Amygdala (tissue), 56 donors: ENCODE measurements around the gene SPIC.

Experiments
- DNase-seq, 56 donors: peaks; one replicate each; lab custom pipeline; 2025; lab: John Stamatoyannopoulos, UW

The SPIC gene

DNA sequence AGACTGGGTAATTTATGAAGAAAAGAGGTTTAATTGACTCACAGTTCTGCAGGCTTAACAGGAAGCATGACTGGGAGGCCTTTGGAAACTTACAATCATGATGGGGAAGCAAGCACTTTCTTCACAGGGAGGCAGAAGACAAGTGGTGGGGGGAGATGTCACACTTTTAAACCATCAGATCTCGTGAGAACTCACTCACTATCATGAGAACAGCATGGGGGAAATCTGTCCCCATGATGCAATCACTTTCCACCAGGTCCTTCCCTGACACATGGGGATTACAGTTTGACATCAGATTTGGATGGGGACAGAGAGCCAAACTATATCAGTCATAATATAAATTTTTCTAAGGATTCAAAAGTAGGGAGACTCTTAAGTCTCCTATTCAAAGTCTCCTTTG lies 46.0 kb downstream of the SPIC start:
- DNase-seq: no peak

GRCh38 chr12:101527682-101528081 lies 52.5 kb downstream of the SPIC start:
- DNase-seq: no peak

DNA sequence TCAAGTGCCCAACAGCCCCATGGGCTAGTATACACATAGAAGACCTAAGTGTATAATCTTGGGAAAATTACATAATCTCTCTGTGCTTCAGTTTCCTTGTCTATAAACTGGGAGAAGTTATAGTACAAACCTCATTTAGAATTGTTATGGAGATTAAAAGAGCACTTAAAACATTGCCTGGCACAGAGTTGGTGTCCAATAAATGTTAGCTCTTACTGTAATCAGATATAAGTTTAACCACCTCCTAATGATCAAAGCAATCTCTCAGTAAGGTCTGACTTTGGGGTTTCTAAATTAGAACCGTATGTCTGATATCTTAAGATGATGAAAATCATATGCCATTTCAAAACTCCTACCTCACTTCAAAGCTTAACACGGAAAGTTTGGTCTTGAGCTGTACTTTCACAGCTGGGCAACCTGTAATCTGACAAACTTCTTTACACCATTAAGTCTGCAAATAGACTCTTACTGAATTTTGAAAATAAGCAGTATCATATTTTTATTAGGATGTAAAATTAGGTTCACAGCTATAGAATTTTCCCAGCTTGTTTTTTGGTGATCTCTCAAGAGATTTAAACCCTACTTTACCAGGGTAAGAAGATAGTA lies 61.0 kb downstream of the SPIC start:
- DNase-seq: no peak
